Stimulated activated CD8-positive, alpha-beta memory T cell treated with anti-CD3 and anti-CD28 coated beads, Interleukin-12 subunit alpha, Interleukin-12 subunit beta, amount 100 ng/mL, for 4 hours (primary cell): Measurements from ENCODE around the gene USP30.

Experiments used
- DNase-seq: peaks from one replicate; pipeline ENCODE4 v3.0.0-alpha.2; 2020; ENCODE audit warnings: low read depth

USP30 gene

DNA sequence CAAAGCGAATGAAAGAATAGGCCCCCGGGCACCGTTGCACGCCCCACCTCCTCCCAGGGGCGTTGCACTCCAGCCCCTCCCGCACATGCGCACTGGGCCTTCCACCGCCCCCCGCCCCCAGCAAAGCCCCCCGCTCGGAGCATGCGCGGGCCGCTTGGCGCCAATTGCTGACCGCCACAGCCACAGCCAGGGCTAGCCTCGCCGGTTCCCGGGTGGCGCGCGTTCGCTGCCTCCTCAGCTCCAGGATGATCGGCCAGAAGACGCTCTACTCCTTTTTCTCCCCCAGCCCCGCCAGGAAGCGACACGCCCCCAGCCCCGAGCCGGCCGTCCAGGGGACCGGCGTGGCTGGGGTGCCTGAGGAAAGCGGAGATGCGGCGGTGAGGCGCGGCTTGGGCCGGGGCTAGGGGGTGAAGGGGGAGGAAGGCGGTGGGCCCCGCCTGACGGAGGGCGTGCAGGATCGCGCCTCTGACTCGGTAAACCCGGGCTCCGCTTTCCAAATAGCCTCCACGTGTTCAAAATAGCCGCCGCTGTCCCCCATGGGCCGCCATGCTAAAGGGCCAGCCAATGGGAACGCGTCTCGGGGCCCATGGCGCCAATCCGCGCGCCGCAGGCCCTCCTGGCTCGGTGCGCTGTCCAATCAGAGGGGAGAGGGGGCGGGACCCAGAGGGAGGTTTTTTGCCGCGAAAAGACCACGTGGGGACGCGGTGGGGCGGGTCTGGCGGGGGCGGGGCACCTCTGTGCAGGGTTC, 45.2 kb downstream of the USP30 start, which contains the start of gene UNG:
Gene UNG (plus strand): TSS at position 163 of the 748 bp plus-strand sequence. CDS start 83 bp downstream, at position 246.
- DNase-seq, result peak; percentile 94

DNA sequence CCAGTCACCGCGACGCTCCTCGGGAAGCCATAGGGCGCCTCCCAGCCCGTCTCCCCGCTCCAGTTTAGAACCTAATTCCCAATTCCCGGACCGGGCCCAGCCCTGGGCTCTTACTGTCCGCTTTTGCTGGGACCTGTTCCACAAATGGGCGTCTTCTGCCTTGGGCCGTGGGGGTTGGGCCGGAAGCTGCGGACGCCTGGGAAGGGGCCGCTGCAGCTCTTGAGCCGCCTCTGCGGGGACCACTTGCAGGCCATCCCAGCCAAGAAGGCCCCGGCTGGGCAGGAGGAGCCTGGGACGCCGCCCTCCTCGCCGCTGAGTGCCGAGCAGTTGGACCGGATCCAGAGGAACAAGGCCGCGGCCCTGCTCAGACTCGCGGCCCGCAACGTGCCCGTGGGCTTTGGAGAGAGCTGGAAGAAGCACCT, 45.8 kb downstream of the USP30 start:
- DNase-seq, result no peak

DNA sequence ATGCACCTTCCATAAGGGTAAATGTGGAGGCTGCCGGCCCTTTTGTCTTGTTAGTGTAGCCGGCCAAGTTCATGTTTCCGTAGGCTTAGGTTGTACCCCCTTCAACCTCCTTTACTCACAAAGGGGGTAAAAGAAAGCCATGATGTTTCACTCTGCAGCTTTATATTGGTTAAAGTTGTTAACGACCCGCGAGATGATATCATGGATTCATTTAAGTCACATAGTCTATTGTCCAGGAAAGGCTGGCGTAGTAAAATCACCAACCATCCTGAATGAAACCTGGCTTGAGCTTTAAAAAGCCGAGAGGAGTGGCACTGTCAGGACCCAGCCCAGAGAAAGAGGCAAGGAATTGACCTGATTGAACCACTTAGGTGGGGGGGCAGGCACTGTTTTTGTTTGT, 46.3 kb downstream of the USP30 start:
- no peak for DNase-seq

DNA sequence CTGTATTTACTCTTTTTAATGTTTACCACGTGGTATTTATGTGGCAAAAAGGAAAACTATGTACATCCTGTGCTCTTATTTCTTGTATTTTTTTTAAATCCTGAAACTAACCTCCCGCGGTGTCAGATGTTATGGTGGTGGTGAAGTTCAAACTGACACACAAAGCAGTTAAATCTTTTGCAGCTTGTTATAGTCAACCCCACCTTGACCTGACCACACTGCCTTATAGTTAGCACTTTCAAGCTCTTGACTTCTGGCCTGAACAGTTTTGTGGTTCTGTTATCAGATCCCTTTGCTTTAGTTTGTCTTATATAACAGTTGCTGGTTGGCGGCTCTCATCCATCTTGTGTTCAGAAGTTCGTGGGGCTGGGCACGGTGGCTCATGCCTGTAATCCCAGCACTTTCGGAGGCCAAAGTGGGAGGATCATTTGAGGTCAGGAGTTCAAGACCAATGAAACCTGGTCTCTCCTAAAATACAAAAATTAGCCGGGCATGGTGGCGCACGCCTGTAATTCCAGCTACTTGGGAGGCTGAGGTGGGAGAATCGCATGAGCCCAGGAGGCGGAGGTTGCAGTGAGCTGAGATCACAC, 47.1 kb downstream of the USP30 start:
- DNase-seq, result no peak

DNA sequence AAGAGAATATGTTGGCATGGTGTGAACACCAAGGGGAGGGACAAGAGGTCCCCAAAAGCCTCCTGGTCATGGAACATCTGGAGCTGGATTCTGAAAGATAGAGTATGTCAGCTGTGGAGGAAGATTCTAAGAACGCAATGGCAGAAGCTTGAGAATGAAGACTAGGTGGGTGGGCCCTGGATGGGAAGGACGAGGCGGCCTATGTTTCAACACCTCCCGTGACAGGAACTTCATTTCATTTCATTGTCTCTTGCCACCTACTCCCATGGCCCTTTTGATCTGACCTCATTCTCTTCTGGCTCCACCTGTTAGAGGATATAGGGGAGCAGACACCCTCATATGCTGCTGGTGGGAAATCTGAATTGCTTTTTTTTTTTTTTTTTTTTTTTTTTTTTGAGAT, 48.4 kb downstream of the USP30 start:
- DNase-seq, result no peak

GRCh38 chr12:109102491-109102890, 50.1 kb downstream of the USP30 start:
- DNase-seq, result no peak

DNA sequence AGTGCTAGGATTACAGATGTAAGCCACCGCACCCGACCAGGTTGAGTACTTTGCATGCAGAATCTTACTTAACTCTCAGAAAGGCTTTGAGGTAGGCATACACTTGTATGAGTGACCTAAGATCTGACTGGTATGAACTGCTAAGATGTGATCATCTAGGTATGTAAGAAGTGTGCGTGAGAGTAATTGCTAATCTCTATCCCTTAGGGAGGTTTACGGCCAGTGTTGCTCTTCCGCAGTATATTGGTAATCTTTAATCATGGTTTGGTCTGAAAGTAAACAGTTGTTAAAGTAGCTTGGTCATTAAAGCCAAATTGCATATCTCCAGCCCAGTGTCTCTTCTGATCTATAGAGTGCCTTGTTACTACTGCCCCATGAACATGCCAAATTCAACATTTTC, 52.8 kb downstream of the USP30 start:
- DNase-seq, result no peak

DNA sequence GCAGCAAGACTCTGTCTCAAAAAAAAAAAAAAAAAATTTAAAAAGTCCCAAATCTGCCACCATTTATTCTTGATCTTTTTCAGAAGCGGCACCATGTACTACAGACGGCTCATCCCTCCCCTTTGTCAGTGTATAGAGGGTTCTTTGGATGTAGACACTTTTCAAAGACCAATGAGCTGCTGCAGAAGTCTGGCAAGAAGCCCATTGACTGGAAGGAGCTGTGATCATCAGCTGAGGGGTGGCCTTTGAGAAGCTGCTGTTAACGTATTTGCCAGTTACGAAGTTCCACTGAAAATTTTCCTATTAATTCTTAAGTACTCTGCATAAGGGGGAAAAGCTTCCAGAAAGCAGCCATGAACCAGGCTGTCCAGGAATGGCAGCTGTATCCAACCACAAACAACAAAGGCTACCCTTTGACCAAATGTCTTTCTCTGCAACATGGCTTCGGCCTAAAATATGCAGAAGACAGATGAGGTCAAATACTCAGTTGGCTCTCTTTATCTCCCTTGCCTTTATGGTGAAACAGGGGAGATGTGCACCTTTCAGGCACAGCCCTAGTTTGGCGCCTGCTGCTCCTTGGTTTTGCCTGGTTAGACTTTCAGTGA, 57.5 kb downstream of the USP30 start:
- no peak for DNase-seq

DNA sequence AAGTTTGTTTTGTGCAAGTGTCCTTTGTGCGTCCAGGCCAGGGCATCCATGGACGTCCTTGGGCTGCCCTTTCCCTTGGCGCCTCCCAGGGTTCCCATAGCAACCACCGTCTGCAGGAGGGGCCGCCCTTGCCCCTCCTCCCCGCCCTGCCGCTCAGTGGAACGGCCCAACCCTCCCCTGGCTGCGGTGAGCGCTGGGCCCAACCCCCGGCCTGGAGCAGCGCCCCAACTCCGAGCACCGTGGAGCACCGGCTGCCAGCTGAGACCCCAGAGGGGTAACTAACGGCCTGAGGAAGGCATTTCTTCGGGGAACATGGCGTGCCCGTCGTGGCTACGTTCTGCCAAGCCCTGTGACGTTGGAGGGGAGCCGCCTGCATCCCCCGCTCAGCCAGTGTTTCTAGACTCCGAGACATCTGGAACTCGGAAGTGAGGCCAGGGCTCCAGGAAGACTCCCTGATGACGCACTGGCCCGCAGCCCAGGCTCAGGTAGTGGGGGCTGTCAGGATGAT, 58.7 kb downstream of the USP30 start:
- peak; percentile 12 for DNase-seq

- DNase-seq, result no peak
Measured at GRCh38 chr12:109112720-109113465, 60.5 kb downstream of the USP30 start.

DNA sequence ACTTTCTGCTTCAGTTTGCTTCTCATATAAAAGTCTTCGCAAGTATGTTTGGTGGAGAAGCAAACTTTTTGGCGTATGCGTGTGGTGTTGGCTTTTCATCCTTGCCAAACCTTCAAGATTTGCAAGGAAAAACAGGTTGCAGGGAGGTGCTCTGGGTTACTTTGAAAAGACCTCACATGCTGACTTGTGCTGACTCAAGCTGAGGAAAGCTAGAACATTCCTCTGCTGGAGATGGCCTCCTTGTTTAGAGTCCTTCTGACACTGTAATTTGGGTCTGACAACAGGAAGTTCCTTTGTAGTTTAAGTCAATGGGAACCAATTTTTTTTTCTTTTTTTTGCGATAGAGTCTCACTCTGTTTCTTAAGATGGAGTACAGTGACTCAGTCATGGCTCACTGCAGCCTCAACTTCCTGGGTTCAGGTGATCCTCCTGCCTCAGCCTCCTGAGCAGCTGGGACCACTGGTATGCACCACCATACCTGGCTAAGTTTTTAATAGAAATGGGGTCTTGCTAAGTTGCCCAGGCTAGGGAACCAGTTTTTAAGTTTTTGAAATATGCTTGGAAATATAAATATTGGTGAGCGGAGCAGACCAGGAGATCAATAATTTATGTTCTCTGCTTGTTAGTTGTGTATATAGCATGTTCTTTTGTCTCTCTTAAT, 61.4 kb downstream of the USP30 start:
- no peak for DNase-seq

DNA sequence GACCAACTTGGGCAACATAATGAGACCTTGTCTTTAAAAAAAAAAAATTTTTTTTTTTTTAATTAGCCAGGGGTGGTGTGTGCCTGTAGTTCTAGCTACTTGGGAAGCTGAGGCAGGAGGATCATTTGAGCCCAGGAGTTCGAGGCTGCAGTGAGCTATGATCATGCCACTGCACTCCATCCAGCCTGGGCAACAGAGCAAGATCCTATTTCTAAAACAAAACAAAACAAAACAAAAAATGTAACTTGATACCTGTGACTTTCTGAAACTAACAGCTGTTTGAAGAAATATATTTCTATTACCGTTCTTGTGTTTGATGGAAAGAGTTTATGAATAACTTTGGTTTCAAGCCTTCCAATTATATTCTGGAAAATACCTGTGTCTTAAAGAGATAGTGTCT, 62.3 kb downstream of the USP30 start:
- no peak for DNase-seq

GRCh38 chr12:109115404-109115757, 63.0 kb downstream of the USP30 start:
- no peak for DNase-seq

DNA sequence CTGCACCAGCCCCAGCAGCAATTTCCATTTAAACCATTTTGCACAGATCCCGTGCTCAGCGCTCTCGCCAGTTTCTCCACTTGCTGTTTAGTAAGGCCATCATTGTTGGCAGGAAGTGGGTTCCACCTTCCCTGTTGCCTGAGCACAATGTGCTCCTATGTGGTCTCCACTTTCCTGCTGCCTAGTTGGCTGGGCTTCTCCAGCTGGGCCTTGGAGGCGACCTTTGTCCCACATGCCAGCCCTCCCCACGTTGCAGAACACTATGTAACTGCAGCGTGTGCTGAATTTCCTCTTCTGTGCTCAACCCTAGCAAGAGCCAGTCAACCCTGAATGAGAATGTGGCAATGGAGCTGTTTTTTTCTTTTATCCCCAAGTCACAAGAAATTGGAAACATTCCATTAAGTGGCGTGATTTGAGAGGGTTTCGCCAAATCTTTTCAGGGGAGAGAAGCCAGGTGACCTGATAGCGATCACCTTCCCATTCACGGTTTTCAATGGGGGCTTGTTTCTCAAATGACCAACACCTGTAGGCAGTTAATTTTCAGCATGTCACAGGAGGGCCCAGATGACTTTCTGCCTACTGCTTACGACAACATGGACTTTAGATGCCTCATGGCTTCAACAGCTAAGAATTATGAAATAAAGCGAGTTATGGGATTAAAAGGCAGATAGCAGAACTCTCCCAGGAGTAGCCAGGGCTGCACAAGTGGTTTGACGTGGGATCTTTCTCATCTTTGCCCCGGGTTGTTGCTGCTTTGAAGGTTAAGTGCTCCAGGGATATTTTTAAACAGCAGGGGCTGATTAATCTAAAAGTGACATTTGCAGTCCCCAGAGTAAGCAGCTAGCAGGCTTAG, 63.6 kb downstream of the USP30 start, which contains the start of gene ACACB:
Gene ACACB (plus strand): TSS at position 830 of the 853 bp plus-strand sequence. CDS start 22,819 bp downstream, outside the sequence.
- no peak for DNase-seq

DNA sequence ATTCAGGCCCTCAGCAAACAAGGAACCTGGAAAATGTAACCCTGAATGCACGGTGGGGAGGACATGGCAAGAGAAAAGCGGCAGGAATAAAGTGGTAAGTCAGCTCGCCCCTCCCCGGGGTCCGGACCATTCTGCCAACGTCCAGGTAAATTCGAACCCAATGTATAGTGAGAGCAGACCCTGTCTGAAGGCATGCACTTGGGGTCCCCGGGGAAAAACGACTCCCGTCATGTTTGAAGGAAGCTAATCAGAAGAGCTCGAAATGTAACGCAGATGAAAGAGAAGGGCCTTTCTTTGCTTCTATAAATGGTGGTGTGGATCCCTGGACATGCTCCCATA, 64.2 kb downstream of the USP30 start:
- no peak for DNase-seq

- DNase-seq, result no peak
Measured at GRCh38 chr12:109120095-109120494, 67.7 kb downstream of the USP30 start.

GRCh38 chr12:109120557-109120956, 68.2 kb downstream of the USP30 start:
- no peak for DNase-seq

DNA sequence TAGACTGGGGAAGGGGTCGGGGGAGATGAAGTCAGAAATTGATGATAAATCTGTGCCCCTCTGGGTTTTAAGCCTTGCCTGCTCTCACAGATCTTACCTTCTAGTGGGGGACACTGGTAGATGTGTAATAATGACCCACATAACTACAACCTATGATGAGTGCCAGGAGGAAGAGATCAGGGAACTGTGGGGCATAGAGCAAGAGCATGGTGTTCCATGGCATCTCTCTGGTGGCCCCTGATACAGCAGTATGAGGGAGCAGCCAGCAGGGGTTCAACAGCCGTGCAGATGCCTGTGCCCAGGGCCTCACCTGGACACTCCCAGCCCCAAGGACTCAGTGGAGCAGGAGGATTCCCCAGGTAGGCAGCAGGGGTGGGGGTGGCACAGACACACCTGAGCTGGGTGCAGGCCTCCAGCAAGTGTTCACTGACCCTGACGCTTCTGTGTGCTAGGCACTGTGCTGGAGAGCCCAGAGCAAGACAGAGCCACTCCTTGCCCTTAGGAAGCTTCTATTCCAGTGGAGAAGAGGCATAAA, 69.0 kb downstream of the USP30 start:
- no peak for DNase-seq

DNA sequence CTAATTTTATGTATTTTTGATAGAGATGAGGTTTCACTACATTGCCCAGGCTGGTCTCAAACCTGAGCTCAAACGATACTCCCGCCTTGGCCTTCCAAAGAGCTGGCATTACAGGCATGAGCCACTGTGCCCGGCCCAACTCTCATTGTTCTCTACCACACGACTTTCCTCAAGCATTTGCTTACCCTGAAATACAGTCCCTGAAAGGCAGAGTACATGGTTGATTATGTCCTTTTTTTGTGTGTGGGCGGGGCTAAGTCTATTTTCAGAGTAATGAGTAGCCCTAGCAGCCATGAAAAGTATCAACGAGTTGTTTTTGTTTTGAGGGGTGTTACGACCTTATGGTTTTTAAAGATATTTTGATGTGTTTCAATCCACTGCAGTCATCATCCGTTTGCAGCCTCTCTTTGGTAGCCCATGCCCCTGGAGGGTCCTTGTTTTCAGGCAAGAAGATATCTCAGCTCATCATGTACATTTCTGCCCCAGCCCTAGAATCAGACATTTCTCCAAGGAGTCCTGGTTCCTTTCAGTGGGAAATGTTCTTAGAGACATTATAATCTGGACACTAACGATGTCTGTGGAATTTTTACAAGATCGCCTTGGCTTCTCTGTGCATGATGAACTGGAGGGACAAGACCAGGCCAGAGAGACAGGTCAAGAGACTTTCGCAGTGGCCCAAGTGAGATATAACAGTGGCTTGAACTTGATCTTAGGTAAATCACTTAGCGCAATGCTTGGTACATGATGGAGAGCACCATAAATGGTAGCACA, 72.7 kb downstream of the USP30 start:
- no peak for DNase-seq

DNA sequence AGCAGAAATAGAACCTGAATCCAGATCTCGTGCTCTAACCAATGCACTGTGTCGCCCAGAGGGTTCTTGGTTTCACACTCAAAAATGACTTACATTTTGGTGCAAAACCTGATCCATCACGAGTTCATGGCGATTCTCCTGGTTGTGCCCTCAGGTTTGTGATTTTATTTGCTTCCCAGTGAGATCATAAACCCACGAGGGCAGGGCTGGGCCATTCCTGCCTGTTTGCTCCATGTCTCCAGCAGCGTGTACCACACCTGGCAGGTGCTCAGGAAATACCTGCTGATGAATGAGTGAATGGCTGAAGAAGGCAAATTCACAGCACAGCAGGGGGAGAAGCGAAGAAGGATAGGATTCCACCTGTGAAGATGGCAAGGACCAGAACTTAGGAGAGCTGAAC, 73.4 kb downstream of the USP30 start:
- DNase-seq, result no peak
